HepG2 (cell line): Measurements from ENCODE around the gene TAS2R60. TPM values are rescaled to one million over a fixed set of nuclear protein-coding genes. Genes with fewer than 3 reads are reported as not detected.

Experiments
- ATAC-seq: fragments of 200-7000 bp; cut with Tn5 transposase; 3 replicates; pipeline ENCODE4 v1.9.1; 2020; ENCODE audit warnings: mild to moderate bottlenecking, moderate library complexity
- BruUV-seq: library from RNA; stranded (reverse); fragments of 400-500 nt; replicated peaks from 2 replicates; lab custom pipeline; 2021; lab: Mats Ljungman, UMichigan
- CTCF ChIA-PET: fragments of 300-600 bp; formaldehyde crosslinking; extraction: SDS; loops from one replicate; lab custom pipeline; 2021; ENCODE audit warnings: low total read pairs, inconsistent platforms, low intra/inter-chr PET ratio; lab: Yijun Ruan, JAX
- POLR2A ChIA-PET: fragments of 350-600 bp; sonication (Branson Sonifier 250); formaldehyde crosslinking; loops from one replicate; lab custom pipeline; 2020; ENCODE audit warnings: antibody characterized with exemption, inconsistent platforms; lab: Yijun Ruan, JAX
- DNase-seq: peaks from one replicate; pipeline ENCODE4 v3.0.0-alpha.2; 2015; ENCODE audit warnings: low spot score
- FAIRE-seq: peaks from 3 replicates; lab custom pipeline; 2011; peaks lifted over from hg19 to GRCh38; lab: Jason Lieb, UNC
- H2AFZ ChIP-seq: one replicate; pipeline ENCODE4 v1.6.1; 2011; ENCODE audit warnings: low read length, inconsistent platforms
- H3K27ac ChIP-seq: fragments of 300-600 bp; 3 replicates; pipeline ENCODE4 v1.8.0; 2011; ENCODE audit warnings: mixed run types, mild to moderate bottlenecking, mixed read lengths, low read length, inconsistent platforms; ENCODE audit not compliant: insufficient read depth; ENCODE audit errors: extremely low read length
- H3K27me3 ChIP-seq, 2 experiments: fragments of 200-600 bp in 1 of 2; 2 replicates in 1 of 2; 3 replicates in 1 of 2; pipeline versions ENCODE4 v1.6.0 to v1.8.0; 2011; ENCODE audit warnings: low read length in 2 of 2, mild to moderate bottlenecking in 2 of 2, moderate library complexity in 2 of 2, inconsistent platforms in 1 of 2; ENCODE audit not compliant: insufficient read depth in 2 of 2, control insufficient read depth in 1 of 2
- H3K36me3 ChIP-seq, 2 experiments: fragments of 200-600 bp in 1 of 2; replicated peaks in 1 of 2; 2 replicates in 1 of 2; 3 replicates in 1 of 2; pipeline versions ENCODE4 v1.5.1 to v1.8.0; 2011; ENCODE audit warnings: low read length in 2 of 2, inconsistent platforms in 1 of 2; ENCODE audit not compliant: insufficient read depth in 2 of 2, control insufficient read depth in 1 of 2
- H3K4me1 ChIP-seq: 2 replicates; pipeline ENCODE4 v1.5.1; 2012; ENCODE audit warnings: low read length, inconsistent platforms; ENCODE audit not compliant: insufficient read depth
- H3K4me2 ChIP-seq: 2 replicates; pipeline ENCODE4 v1.6.0; 2011; ENCODE audit warnings: low read depth, low read length, inconsistent platforms
- H3K4me3 ChIP-seq, 3 experiments: fragments of 200-600 bp in 1 of 3; sonication (generic), shearing (Covaris generic) in 1 of 3; replicated peaks in 1 of 3; 2 replicates each; pipeline ENCODE4 v1.5.1; 2011 to 2016; ENCODE audit warnings: low read length in 3 of 3, inconsistent platforms in 2 of 3, low read depth in 2 of 3, mild to moderate bottlenecking in 2 of 3, control low read depth in 1 of 3, mixed read lengths in 1 of 3; ENCODE audit not compliant: insufficient read depth in 1 of 3
- H3K79me2 ChIP-seq: one replicate; pipeline ENCODE4 v1.6.1; 2011; ENCODE audit warnings: low read length, inconsistent platforms; ENCODE audit not compliant: insufficient read depth
- H3K9ac ChIP-seq: 2 replicates; pipeline ENCODE4 v1.6.0; 2011; ENCODE audit warnings: mild to moderate bottlenecking, low read depth, low read length, inconsistent platforms; ENCODE audit not compliant: insufficient read depth
- H3K9me3 ChIP-seq: 2 replicates; pipeline ENCODE4 v1.5.1; 2012; ENCODE audit warnings: mild to moderate bottlenecking, low read length
- H4K20me1 ChIP-seq: 2 replicates; pipeline ENCODE4 v1.6.0; 2011; ENCODE audit warnings: inconsistent platforms, mild to moderate bottlenecking, low read length, moderate library complexity; ENCODE audit not compliant: insufficient read depth
- PHF5A ChIP-seq: IDR thresholded peaks from one replicate; pipeline ENCODE4 v1.6.1; 2018; ENCODE audit warnings: low read depth, missing genetic modification reagents; ENCODE audit not compliant: unreplicated experiment
- SMAD9 ChIP-seq: sonication (generic); formaldehyde crosslinking; IDR thresholded peaks from 2 replicates; pipeline ENCODE4 v1.5.1; 2020; ENCODE audit warnings: mild to moderate bottlenecking, missing genetic modification reagents
- WIZ ChIP-seq: sonication (generic); formaldehyde crosslinking; IDR thresholded peaks from 2 replicates; pipeline ENCODE4 v1.5.1; 2020; ENCODE audit warnings: mild to moderate bottlenecking, missing genetic modification reagents
- ZEB1 ChIP-seq: IDR thresholded peaks from 2 replicates; pipeline ENCODE4 v1.6.1; 2012; ENCODE audit warnings: mild to moderate bottlenecking, low read depth, inconsistent platforms; ENCODE audit not compliant: insufficient replicate concordance
- ZNF256 ChIP-seq: sonication (generic); formaldehyde crosslinking; conservative IDR thresholded peaks from 2 replicates; pipeline ENCODE4 v1.4.0; 2020; ENCODE audit warnings: missing genetic modification reagents
- ZNF326 ChIP-seq: sonication (generic); formaldehyde crosslinking; IDR thresholded peaks from 2 replicates; pipeline ENCODE4 v1.4.0; 2020; ENCODE audit warnings: missing genetic modification reagents, borderline replicate concordance
- ZNF343 ChIP-seq: sonication (generic); formaldehyde crosslinking; IDR thresholded peaks from 2 replicates; pipeline ENCODE4 v1.4.0; 2020; ENCODE audit warnings: mild to moderate bottlenecking, missing genetic modification reagents
- ZNF572 ChIP-seq: sonication (generic); formaldehyde crosslinking; IDR thresholded peaks from 2 replicates; pipeline ENCODE4 v1.5.1; 2020; ENCODE audit warnings: mild to moderate bottlenecking, missing genetic modification reagents
- WGBS: methylation state at CpG from one replicate; pipeline ENCODE4 v1.1.6; 2017; ENCODE audit warnings: low lambda C conversion rate; 5-methylcytosine and 5-hydroxymethylcytosine counted together
- in situ Hi-C: cut with HindIII; loops from 2 replicates; pipeline ENCODE4 v1.10.0; 2017; ENCODE audit warnings: low pct_unique_long_range_greater_than_20kb; ENCODE audit not compliant: extremely low pct_ligation_motif_present
- intact Hi-C: fragments of 100-400 bp; cut with micrococcal nuclease; formaldehyde crosslinking; loops from one replicate; pipeline ENCODE4 v1.10.0; 2022; ENCODE audit not compliant: unreplicated experiment
- polyA plus RNA-seq, 8 experiments: library from polyadenylated mRNA; depleted of rRNA in 3 of 8; stranded (reverse) in 7 of 8; unstranded in 1 of 8; fragments of >200 nt; fragmentation: Illumina TruSeq in 4 of 8; extraction: Trizol in 4 of 8; gene quantifications; 2 replicates each; pipeline versions ENCODE4 v1.2.1 to v1.2.3, GENCODE V29; 2011 to 2016; ENCODE audit warnings: low read depth in 4 of 8, missing spikeins in 1 of 8, mixed read lengths in 1 of 8; ENCODE audit not compliant: insufficient read depth in 1 of 8
- total RNA-seq, 5 experiments: library from RNA; depleted of rRNA; stranded (reverse); fragments of >200 nt; fragmentation: Illumina TruSeq; extraction: Trizol; gene quantifications; 2 replicates each; pipeline ENCODE4 v1.2.3, GENCODE V29; 2016; ENCODE audit warnings: low read depth in 1 of 5
- TF ChIP-seq, protein P1 (sequence below): sonication (generic); formaldehyde crosslinking; conservative IDR thresholded peaks from 2 replicates; pipeline ENCODE4 v1.4.0; 2020; ENCODE audit warnings: missing genetic modification reagents
- TF ChIP-seq, protein P2 (sequence below): sonication (generic); formaldehyde crosslinking; IDR thresholded peaks from 2 replicates; pipeline ENCODE4 v1.4.0; 2020; ENCODE audit warnings: missing genetic modification reagents
- TF ChIP-seq, protein P3 (sequence below): IDR thresholded peaks from 2 replicates; pipeline ENCODE4 v1.6.1; 2012; ENCODE audit warnings: low read depth, low read length, improper control_type of control experiment

TAS2R60 gene
- total and polyA plus RNA-seq, 2 of the 13 experiments (the other 11 are each of a cell fraction or from before 2014, with no cell fraction given), result not detected

DNA sequence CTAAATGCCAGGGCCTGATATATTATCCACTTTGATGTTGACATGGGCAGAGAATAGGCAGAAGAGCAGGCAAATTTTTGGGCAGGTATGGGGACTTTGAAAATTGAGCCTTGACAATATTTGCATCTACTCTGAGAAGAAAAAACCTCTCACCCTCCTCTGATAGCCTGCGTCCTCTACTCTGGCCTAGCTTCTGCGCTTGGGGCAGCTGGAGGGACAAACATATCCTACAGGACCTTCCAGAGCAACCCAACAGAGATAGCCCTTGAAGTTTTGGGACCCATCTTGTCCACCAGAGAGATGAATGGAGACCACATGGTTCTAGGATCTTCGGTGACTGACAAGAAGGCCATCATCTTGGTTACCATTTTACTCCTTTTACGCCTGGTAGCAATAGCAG lies at the start of gene TAS2R60 (continued):
- TF ChIP-seq, protein P1, sequence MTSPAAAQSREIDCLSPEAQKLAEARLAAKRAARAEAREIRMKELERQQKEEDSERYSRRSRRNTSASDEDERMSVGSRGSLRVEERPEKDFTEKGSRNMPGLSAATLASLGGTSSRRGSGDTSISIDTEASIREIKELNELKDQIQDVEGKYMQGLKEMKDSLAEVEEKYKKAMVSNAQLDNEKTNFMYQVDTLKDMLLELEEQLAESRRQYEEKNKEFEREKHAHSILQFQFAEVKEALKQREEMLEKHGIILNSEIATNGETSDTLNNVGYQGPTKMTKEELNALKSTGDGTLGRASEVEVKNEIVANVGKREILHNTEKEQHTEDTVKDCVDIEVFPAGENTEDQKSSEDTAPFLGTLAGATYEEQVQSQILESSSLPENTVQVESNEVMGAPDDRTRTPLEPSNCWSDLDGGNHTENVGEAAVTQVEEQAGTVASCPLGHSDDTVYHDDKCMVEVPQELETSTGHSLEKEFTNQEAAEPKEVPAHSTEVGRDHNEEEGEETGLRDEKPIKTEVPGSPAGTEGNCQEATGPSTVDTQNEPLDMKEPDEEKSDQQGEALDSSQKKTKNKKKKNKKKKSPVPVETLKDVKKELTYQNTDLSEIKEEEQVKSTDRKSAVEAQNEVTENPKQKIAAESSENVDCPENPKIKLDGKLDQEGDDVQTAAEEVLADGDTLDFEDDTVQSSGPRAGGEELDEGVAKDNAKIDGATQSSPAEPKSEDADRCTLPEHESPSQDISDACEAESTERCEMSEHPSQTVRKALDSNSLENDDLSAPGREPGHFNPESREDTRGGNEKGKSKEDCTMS, result no peak
- no peak for TF ChIP-seq ZEB1

DNA sequence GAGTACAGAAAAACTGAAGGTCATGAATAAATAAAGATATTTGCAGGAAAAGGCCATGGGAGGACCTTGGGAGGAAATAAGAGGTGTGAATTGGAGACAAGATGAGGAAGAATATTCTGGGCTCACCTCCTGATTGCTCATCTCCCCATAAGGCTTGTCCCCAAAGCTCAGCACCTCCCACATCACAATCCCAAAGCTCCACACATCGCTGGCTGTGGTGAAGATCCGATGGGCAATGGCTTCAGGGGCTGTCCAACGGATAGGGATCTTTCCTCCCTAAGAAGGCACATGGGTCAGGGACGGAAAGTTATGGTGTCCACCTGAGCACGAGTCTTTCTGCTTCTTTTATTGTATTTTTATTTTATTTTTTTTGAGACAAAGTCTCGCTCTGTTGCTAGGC lies 49.2 kb upstream of the TAS2R60 start:
- no peak for DNase-seq
- ATAC-seq, result no peak
- peaks cover 3 to 10% of the 10 kb centered on the region in 2 experiments; a peak in 4 of 5 replicates for H3K36me3 ChIP-seq
- in situ Hi-C loops, result loop anchor here (25.0 kb wide), 1 partner anchor 518 kb away; the partner anchor contains the start of gene TCAF1
- no peak overlapping the region for H3K4me3 ChIP-seq
- intact Hi-C loops, result no loop called here
- FAIRE-seq, result no peak
- no peak overlapping the region for H3K4me2 ChIP-seq
- H3K4me1 ChIP-seq, result peaks cover 61% of the 10 kb centered on the region
- no peaks in the 10 kb centered on the region for H3K27me3 ChIP-seq
- 94% methylated on average over 6 of the region's 6 CpGs for WGBS
- POLR2A ChIA-PET, result interaction anchor here (1.2 to 3.3 kb wide), 6 partner anchors 10 to 131 kb away, joined by 4 to 15 read pairs (median 7); partner anchors contain the start of genes EPHA1 and GSTK1
- no peak overlapping the region for H2AFZ ChIP-seq
- no peaks in the 10 kb centered on the region for H3K79me2 ChIP-seq
- CTCF ChIA-PET, result no interaction called here
- no TSS peak for BruUV-seq
- H3K9ac ChIP-seq, result no peak overlapping the region
- H4K20me1 ChIP-seq, result no peaks in the 10 kb centered on the region
- H3K9me3 ChIP-seq, result no peaks in the 10 kb centered on the region
- peak overlapping the region; percentile 49 for H3K27ac ChIP-seq
- TF ChIP-seq, protein P2, sequence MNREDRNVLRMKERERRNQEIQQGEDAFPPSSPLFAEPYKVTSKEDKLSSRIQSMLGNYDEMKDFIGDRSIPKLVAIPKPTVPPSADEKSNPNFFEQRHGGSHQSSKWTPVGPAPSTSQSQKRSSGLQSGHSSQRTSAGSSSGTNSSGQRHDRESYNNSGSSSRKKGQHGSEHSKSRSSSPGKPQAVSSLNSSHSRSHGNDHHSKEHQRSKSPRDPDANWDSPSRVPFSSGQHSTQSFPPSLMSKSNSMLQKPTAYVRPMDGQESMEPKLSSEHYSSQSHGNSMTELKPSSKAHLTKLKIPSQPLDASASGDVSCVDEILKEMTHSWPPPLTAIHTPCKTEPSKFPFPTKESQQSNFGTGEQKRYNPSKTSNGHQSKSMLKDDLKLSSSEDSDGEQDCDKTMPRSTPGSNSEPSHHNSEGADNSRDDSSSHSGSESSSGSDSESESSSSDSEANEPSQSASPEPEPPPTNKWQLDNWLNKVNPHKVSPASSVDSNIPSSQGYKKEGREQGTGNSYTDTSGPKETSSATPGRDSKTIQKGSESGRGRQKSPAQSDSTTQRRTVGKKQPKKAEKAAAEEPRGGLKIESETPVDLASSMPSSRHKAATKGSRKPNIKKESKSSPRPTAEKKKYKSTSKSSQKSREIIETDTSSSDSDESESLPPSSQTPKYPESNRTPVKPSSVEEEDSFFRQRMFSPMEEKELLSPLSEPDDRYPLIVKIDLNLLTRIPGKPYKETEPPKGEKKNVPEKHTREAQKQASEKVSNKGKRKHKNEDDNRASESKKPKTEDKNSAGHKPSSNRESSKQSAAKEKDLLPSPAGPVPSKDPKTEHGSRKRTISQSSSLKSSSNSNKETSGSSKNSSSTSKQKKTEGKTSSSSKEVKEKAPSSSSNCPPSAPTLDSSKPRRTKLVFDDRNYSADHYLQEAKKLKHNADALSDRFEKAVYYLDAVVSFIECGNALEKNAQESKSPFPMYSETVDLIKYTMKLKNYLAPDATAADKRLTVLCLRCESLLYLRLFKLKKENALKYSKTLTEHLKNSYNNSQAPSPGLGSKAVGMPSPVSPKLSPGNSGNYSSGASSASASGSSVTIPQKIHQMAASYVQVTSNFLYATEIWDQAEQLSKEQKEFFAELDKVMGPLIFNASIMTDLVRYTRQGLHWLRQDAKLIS (CRISPR knock-in tag), result no peak
- no peak for TF ChIP-seq SMAD9 (CRISPR knock-in tag)
- TF ChIP-seq PHF5A, result no peak
- TF ChIP-seq ZNF343 (CRISPR knock-in tag), result no peak
- TF ChIP-seq WIZ (CRISPR knock-in tag), result no peak
- TF ChIP-seq ZNF572 (CRISPR knock-in tag), result no peak
- no peak for TF ChIP-seq ZNF326 (CRISPR knock-in tag)
- TF ChIP-seq ZNF256 (CRISPR knock-in tag), result no peak
- TF ChIP-seq, protein P3, sequence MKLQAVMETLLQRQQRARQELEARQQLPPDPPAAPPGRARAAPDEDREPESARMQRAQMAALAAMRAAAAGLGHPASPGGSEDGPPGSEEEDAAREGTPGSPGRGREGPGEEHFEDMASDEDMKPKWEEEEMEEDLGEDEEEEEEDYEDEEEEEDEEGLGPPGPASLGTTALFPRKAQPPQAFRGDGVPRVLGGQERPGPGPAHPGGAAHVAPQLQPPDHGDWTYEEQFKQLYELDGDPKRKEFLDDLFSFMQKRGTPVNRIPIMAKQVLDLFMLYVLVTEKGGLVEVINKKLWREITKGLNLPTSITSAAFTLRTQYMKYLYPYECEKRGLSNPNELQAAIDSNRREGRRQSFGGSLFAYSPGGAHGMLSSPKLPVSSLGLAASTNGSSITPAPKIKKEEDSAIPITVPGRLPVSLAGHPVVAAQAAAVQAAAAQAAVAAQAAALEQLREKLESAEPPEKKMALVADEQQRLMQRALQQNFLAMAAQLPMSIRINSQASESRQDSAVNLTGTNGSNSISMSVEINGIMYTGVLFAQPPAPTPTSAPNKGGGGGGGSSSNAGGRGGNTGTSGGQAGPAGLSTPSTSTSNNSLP, result no peak
